Posterior vena cava (tissue), 2 donors: ENCODE results near the gene DNAJB5. TPM values are rescaled to one million over a fixed set of nuclear protein-coding genes. Genes with fewer than 3 reads are reported as not detected.

ENCODE experiments used
- DNase-seq: peaks from one replicate; pipeline ENCODE4 v3.0.0-alpha.2; 2020; ENCODE audit warnings: low spot score
- intact Hi-C, 2 donors: fragments of 100-400 bp; cut with DNase I; formaldehyde crosslinking; loops; one replicate each; pipeline versions ENCODE4 v1.14.1 to v1.14.2; 2022 to 2023
- total RNA-seq, 2 donors: library from RNA; stranded (reverse); fragmentation: NEBNext Ultra II Directional; extraction: Animal tissue kit (Norgen Biotek cat#: 25700); gene quantifications; one replicate each; pipeline ENCODE4 v1.2.1, GENCODE V29; 2021
- donor health status: DM: yes; HTN: yes; CAD: no.
- donor health status: DM: yes; HTN: yes; CAD: no.

Gene DNAJB5
- total RNA-seq, 2 donors from 2014 or later: 68.7 to 82.2 TPM

DNA sequence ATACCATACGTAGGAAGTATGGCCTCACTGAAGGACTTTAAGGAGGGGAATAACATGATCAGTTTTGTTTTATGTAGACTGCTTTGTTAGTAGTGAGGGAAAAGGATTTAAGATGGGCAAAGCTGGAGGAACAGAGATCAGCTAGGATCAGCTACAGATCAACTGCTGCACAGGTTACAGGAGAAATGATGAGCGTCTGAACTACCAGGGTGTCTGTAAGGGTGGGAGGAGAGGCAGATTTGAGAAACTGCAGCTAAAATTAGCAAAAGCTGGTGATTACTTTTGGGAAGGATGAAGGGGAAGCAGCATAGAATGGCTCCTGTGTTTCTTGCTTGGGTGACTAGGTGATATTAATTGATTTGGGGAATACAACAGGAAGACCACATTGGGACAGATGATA, 43.6 kb downstream of the DNAJB5 start:
- no peak for DNase-seq
- intact Hi-C loops: no loop called here

GRCh38 chr9:35035851-35036701, 46.5 kb downstream of the DNAJB5 start:
- DNase-seq: peak; percentile 83

GRCh38 chr9:35042081-35042604, 52.6 kb downstream of the DNAJB5 start:
- DNase-seq: no peak
- intact Hi-C loops: no loop called here

More at GRCh38 chr9:35035851-35036701, 46.5 kb downstream of the DNAJB5 start:
- intact Hi-C loops: no loop called here

DNA sequence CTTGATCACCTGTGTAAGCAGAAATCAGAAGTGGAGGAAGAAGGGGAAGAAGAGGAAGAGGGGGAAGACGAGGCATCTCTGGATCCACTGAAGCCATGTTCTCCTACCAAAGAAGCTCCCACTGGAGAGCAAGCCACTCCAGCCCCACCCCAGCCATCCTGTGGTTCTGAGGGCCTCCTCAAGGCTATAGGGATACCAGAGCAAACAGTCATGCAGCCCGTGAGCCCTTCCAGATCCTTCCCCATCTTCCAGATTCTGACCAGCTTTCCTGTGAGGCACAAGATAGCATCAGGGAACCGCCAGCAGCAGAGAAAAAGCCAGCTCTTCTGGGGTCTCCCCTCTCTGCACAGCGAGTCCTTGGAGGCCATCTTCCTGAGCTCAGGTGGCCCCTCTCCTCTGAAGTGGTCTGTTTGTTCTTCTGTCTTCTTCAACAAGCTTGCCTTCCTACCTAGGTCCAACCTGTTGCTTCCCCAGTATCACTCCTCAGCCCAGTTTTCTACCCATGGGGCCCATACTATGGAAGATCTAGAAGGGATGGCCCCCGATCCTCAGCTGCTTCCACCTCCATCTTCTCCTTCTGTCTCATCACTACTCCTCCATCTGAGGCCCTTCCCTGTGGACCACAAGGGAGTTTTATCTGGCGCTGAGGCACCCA, 53.5 kb downstream of the DNAJB5 start:
- intact Hi-C loops: no loop called here
- DNase-seq: no peak

- no peak for DNase-seq
- intact Hi-C loops: no loop called here
Measured at GRCh38 chr9:35044071-35044470, 54.5 kb downstream of the DNAJB5 start.

Other genes starting within 250 kb of the DNAJB5 start
- gene PHF24, start 31.5 kb upstream of the DNAJB5 start, total RNA-seq: 1 to 10 TPM in 1 of 2 donors, under 1 TPM in 1; 0.93 to 1.0 TPM
- 100 to 1,000 TPM; 138 to 179 TPM for gene VCP, start 82.9 kb downstream of the DNAJB5 start, total RNA-seq
- 1 to 10 TPM; 8.0 to 8.9 TPM for gene FANCG, start 90.2 kb downstream of the DNAJB5 start, total RNA-seq
- 10 to 100 TPM; 11.8 to 15.3 TPM for gene PIGO, start 106.8 kb downstream of the DNAJB5 start, total RNA-seq
- 10 to 100 TPM; 67.9 to 71.6 TPM for gene STOML2, start 113.4 kb downstream of the DNAJB5 start, total RNA-seq
- 10 to 100 TPM; 21.6 to 26.5 TPM for gene ATOSB, start 126.1 kb downstream of the DNAJB5 start, total RNA-seq
- 10 to 100 TPM; 27.3 to 29.1 TPM for gene UNC13B, start 172.3 kb downstream of the DNAJB5 start, total RNA-seq